ENCODE data around the gene PLXNB2.

Gene PLXNB2

DNA sequence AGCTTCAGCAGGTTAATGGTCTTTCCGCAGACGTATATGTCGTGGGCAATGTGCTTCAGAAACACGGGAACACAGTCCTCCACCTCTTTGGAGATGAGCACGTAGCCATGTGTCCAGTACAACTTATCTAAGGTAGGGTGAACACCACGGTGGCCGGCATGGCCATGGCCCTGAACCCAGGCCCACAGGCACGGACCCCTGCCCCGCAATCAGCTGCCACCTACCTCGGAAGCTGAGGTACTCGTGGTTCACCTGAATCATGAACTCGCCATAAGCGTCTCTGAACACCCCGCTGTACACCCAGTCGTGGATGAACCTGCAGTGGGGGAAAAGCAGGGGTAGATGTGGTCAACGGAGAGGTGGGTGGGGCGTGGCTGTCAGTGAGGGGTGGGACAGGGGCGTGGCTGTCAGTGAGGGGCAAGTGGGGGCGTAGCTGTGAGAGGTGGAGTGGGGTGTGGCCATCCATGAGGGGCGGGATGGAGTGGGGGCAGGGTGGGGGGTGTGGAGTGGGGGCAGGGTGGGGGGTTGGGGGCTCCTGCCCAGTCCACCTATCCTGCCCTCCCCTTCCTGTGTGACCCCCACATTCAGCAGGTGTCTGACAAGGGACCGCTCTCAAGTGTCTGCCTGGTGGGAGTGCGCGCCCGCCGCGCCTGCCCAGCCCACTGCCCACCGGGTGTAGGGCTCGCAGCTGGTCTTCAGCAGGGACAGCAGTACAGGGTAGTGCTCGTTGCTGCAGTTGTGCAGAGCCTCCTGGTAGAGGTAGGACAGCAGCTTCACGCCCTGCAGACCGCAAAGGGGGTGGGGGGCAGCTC is 81.2 kb downstream of the PLXNB2 start:
- H3K4me3 ChIP-seq: no peak overlapping the region
- no peak overlapping the region for H3K27ac ChIP-seq

DNA sequence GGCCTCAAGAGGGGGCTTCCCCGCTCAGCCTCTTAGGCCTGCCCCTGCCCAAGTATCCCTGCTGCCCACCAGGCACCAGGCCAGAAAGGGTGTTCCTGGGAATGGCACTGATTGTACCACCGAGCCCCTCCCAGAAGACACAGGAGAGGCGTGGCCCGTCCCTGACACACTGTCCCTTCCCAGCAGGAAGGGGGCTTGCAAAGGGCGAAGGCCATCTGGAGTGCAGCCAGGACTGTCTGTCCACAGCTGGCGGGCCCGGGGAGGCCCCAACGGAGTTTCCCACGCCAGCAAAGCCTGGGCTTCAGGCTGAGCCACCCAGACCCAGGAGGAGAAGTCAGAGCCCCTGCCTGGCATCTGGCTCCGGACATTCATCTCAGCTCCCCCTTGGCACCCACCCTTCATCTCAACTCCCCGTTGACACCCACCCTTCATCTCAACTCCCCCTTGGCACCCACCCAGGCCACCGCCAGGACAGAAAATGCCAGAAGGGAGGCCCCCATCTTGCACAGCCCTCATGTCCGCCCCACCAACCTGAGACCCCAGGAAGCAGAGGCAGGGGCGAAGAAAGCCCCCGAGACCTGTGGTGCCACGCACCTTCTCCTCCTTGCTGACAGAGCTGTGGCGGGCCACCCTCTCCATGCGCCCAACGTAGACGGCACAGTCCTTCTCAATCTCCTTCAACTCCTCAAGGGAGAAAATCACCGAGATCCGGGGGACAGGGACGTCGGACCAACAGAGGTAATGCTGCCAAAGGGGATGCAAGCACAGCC is 82.1 kb downstream of the PLXNB2 start:
- Histone ChIP-seq H3K27ac (no peak overlapping the region), H3K4me3 (no peak overlapping the region)
